H9 (cell line): Measurements from ENCODE around the gene ANKDD1B. TPM values are rescaled to one million over a fixed set of nuclear protein-coding genes. Genes with fewer than 3 reads are reported as not detected.

Experiments
- DNase-seq: peaks from one replicate; pipeline ENCODE4 v3.0.0-alpha.2; 2017
- H2AFZ ChIP-seq: one replicate; pipeline ENCODE4 v1.6.1; 2013; ENCODE audit warnings: mild to moderate bottlenecking, low read length, control low read depth, moderate library complexity
- H2AK5ac ChIP-seq: 2 replicates; pipeline ENCODE4 v1.6.1; 2013; ENCODE audit warnings: low read length, control low read depth, mixed read lengths; ENCODE audit not compliant: insufficient read length
- H2BK120ac ChIP-seq: one replicate; pipeline ENCODE4 v1.6.1; 2013; ENCODE audit warnings: low read depth, mild to moderate bottlenecking, low read length, control low read depth, inconsistent platforms; ENCODE audit not compliant: poor library complexity, severe bottlenecking
- H2BK12ac ChIP-seq: 2 replicates; pipeline ENCODE4 v1.6.1; 2013; ENCODE audit warnings: low read length, control low read depth, mixed read lengths, low read depth; ENCODE audit not compliant: insufficient read length
- H2BK15ac ChIP-seq: 2 replicates; pipeline ENCODE4 v1.6.1; 2013; ENCODE audit warnings: low read depth, low read length, control low read depth
- H2BK20ac ChIP-seq: one replicate; pipeline ENCODE4 v1.6.1; 2013; ENCODE audit warnings: low read depth, mild to moderate bottlenecking, low read length, control low read depth, inconsistent platforms; ENCODE audit not compliant: poor library complexity, severe bottlenecking
- H2BK5ac ChIP-seq: 2 replicates; pipeline ENCODE4 v1.6.1; 2013; ENCODE audit warnings: low read length, control low read depth, mixed read lengths; ENCODE audit not compliant: insufficient read length
- H3K14ac ChIP-seq: 2 replicates; pipeline ENCODE4 v1.6.1; 2013; ENCODE audit warnings: low read length, control low read depth; ENCODE audit not compliant: insufficient read depth
- H3K18ac ChIP-seq: 2 replicates; pipeline ENCODE4 v1.6.1; 2013; ENCODE audit warnings: low read depth, mild to moderate bottlenecking, mixed read lengths, low read length, control low read depth; ENCODE audit not compliant: insufficient read length
- H3K23ac ChIP-seq: 2 replicates; pipeline ENCODE4 v1.6.1; 2013; ENCODE audit warnings: low read length, control low read depth, mixed read lengths, low read depth; ENCODE audit not compliant: insufficient read length
- H3K23me2 ChIP-seq: 2 replicates; pipeline ENCODE4 v1.6.1; 2013; ENCODE audit warnings: low read depth, mild to moderate bottlenecking, mixed read lengths, low read length, control low read depth; ENCODE audit not compliant: insufficient read length, poor library complexity, severe bottlenecking
- H3K27ac ChIP-seq: 2 replicates; pipeline ENCODE4 v1.5.1; 2013; ENCODE audit warnings: low read length, control low read depth, mixed read lengths, low read depth; ENCODE audit not compliant: insufficient read length
- H3K27me3 ChIP-seq: 2 replicates; pipeline ENCODE4 v1.6.1; 2013; ENCODE audit warnings: low read length, control low read depth, inconsistent platforms; ENCODE audit not compliant: insufficient read depth
- H3K4ac ChIP-seq: 2 replicates; pipeline ENCODE4 v1.6.1; 2013; ENCODE audit warnings: low read depth, mild to moderate bottlenecking, control low read depth, inconsistent platforms, low read length, moderate library complexity
- H3K4me1 ChIP-seq: 2 replicates; pipeline ENCODE4 v1.6.1; 2013; ENCODE audit warnings: low read length, control low read depth, inconsistent platforms; ENCODE audit not compliant: insufficient read depth
- H3K4me2 ChIP-seq: 2 replicates; pipeline ENCODE4 v1.6.1; 2013; ENCODE audit warnings: low read length, control low read depth, mixed read lengths; ENCODE audit not compliant: insufficient read length, insufficient read depth
- H3K56ac ChIP-seq: 2 replicates; pipeline ENCODE4 v1.6.1; 2013; ENCODE audit warnings: low read depth, mild to moderate bottlenecking, mixed read lengths, low read length, control low read depth; ENCODE audit not compliant: insufficient read length
- H3K79me1 ChIP-seq: 2 replicates; pipeline ENCODE4 v1.6.1; 2013; ENCODE audit warnings: low read depth, mild to moderate bottlenecking, moderate library complexity, low read length, control low read depth, inconsistent platforms; ENCODE audit not compliant: insufficient read depth, poor library complexity, severe bottlenecking
- H3K79me2 ChIP-seq: 2 replicates; pipeline ENCODE4 v1.6.1; 2013; ENCODE audit warnings: low read length, control low read depth, inconsistent platforms; ENCODE audit not compliant: insufficient read depth
- H3K9ac ChIP-seq: 2 replicates; pipeline ENCODE4 v1.6.1; 2013; ENCODE audit warnings: low read length, control low read depth, mixed read lengths; ENCODE audit not compliant: insufficient read length; ENCODE audit errors: extremely low read depth
- H3K9me3 ChIP-seq: one replicate; pipeline ENCODE4 v1.6.1; 2013; ENCODE audit warnings: low read depth, low read length, inconsistent platforms; ENCODE audit not compliant: control insufficient read depth
- H3T11ph ChIP-seq: one replicate; pipeline ENCODE4 v1.6.1; 2013; ENCODE audit warnings: mild to moderate bottlenecking, low read length, control low read depth, inconsistent platforms
- H4K20me1 ChIP-seq: one replicate; pipeline ENCODE4 v1.6.1; 2013; ENCODE audit not compliant: control insufficient read depth, insufficient read length, insufficient read depth
- H4K5ac ChIP-seq: 2 replicates; pipeline ENCODE4 v1.6.1; 2013; ENCODE audit warnings: low read depth, mild to moderate bottlenecking, mixed read lengths, low read length, control low read depth; ENCODE audit not compliant: insufficient read length
- H4K8ac ChIP-seq: replicated peaks from 2 replicates; pipeline ENCODE4 v1.6.1; 2013; ENCODE audit warnings: low read length, control low read depth, mixed read lengths, low read depth; ENCODE audit not compliant: insufficient read length
- H4K91ac ChIP-seq: 2 replicates; pipeline ENCODE4 v1.6.1; 2013; ENCODE audit warnings: low read depth, mild to moderate bottlenecking, moderate library complexity, mixed read lengths, low read length, control low read depth; ENCODE audit not compliant: insufficient read length
- H3K27ac Mint-ChIP-seq, 3 experiments: 2 replicates in 2 of 3; 3 replicates in 1 of 3; pipeline ENCODE4 v1.8.0; 2020 to 2021; ENCODE audit warnings: mixed read lengths in 3 of 3, mild to moderate bottlenecking in 1 of 3, moderate library complexity in 1 of 3
- H3K27me3 Mint-ChIP-seq: 2 replicates; pipeline ENCODE4 v1.8.0; 2021; ENCODE audit warnings: low read depth, mild to moderate bottlenecking, moderate library complexity, mixed read lengths
- H3K36me3 Mint-ChIP-seq, 3 experiments: 2 replicates in 2 of 3; 3 replicates in 1 of 3; pipeline ENCODE4 v1.8.0; 2020 to 2021; ENCODE audit warnings: low read depth in 3 of 3, mixed read lengths in 3 of 3; ENCODE audit not compliant: insufficient read depth in 1 of 3
- H3K4me1 Mint-ChIP-seq, 2 experiments: 2 replicates each; pipeline ENCODE4 v1.8.0; 2020; ENCODE audit warnings: mixed read lengths in 2 of 2
- H3K4me3 Mint-ChIP-seq, 2 experiments: 2 replicates in 1 of 2; 3 replicates in 1 of 2; pipeline ENCODE4 v1.8.0; 2020 to 2021; ENCODE audit warnings: mild to moderate bottlenecking in 2 of 2, mixed read lengths in 2 of 2, moderate library complexity in 1 of 2
- H3K9me3 Mint-ChIP-seq, 2 experiments: 2 replicates in 1 of 2; 3 replicates in 1 of 2; pipeline ENCODE4 v1.8.0; 2020; ENCODE audit warnings: mild to moderate bottlenecking in 2 of 2, mixed read lengths in 2 of 2, moderate library complexity in 1 of 2
- CTCF ChIP-seq: fragments of 200-600 bp; sonication (generic); conservative IDR thresholded peaks from 3 replicates; pipeline ENCODE4 v1.8.0; 2021; ENCODE audit warnings: antibody characterized with exemption, mild to moderate bottlenecking
- total RNA-seq: library from RNA; stranded (reverse); gene quantifications from 2 replicates; pipeline ENCODE4 v1.2.1, GENCODE V29; 2021

ANKDD1B gene
- total RNA-seq, 1 experiment from 2014 or later = 0.33 TPM

- Histone ChIP-seq H4K5ac (no peak overlapping the region), H3K4ac (no peak overlapping the region), H3K4me1 (no peaks in the 10 kb centered on the region), H2BK120ac (no peak overlapping the region), H2AK5ac (no peak overlapping the region), H4K8ac (no peak overlapping the region), H4K91ac (no peak overlapping the region), H3K9me3 (no peaks in the 10 kb centered on the region), H2AFZ (no peak overlapping the region), H3T11ph (no peak overlapping the region), H3K4me2 (no peak overlapping the region), H3K23me2 (no peaks in the 10 kb centered on the region), H3K23ac (no peak overlapping the region), H3K9ac (no peak overlapping the region), H3K79me2 (no peaks in the 10 kb centered on the region), H3K56ac (no peak overlapping the region), H4K20me1 (no peaks in the 10 kb centered on the region), H3K79me1 (no peaks in the 10 kb centered on the region), H3K27me3 (no peaks in the 10 kb centered on the region), H3K18ac (no peak overlapping the region), H2BK5ac (no peak overlapping the region), H3K14ac (no peak overlapping the region), H2BK15ac (no peak overlapping the region), H2BK12ac (no peak overlapping the region), H3K27ac (no peak overlapping the region), H2BK20ac (no peak overlapping the region)
- H3K4me3 Mint-ChIP-seq = no peak overlapping the region
- H3K27me3 Mint-ChIP-seq = no peaks in the 10 kb centered on the region
- peaks cover 0 to 6% (median 4%) of the 10 kb centered on the region in 3 experiments; a peak in 3 of 7 replicates for H3K36me3 Mint-ChIP-seq
- no peak for DNase-seq
- peaks cover 4 to 15% of the 10 kb centered on the region in 2 experiments for H3K4me1 Mint-ChIP-seq
- H3K9me3 Mint-ChIP-seq = no peaks in the 10 kb centered on the region
- TF ChIP-seq CTCF = no peak
- H3K27ac Mint-ChIP-seq = no peak overlapping the region
Measured at GRCh38 chr5:75600535-75600934, 10.7 kb upstream of the ANKDD1B start.
